HG03432 (cell line): ENCODE measurements around the gene CLIP1.
"Not testable (repeated sequence)": the region's sequence is repeated elsewhere in the genome, so short reads cannot be mapped to it uniquely, and the experiment has no call there.

Experiments used
- ATAC-seq: cut with Tn5 transposase; IDR thresholded peaks from one replicate; pipeline ENCODE4 v1.9.1; 2021; ENCODE audit warnings: mild to moderate bottlenecking, moderate library complexity; ENCODE audit not compliant: unreplicated experiment

CLIP1 gene

GRCh38 chr12:122421821-122422729, at the start of gene CLIP1:
Gene CLIP1 (minus strand): TSS chr12:122422669. CDS start chr12:122380452, 42,217 bp downstream.
- ATAC-seq = peak; percentile 71

DNA sequence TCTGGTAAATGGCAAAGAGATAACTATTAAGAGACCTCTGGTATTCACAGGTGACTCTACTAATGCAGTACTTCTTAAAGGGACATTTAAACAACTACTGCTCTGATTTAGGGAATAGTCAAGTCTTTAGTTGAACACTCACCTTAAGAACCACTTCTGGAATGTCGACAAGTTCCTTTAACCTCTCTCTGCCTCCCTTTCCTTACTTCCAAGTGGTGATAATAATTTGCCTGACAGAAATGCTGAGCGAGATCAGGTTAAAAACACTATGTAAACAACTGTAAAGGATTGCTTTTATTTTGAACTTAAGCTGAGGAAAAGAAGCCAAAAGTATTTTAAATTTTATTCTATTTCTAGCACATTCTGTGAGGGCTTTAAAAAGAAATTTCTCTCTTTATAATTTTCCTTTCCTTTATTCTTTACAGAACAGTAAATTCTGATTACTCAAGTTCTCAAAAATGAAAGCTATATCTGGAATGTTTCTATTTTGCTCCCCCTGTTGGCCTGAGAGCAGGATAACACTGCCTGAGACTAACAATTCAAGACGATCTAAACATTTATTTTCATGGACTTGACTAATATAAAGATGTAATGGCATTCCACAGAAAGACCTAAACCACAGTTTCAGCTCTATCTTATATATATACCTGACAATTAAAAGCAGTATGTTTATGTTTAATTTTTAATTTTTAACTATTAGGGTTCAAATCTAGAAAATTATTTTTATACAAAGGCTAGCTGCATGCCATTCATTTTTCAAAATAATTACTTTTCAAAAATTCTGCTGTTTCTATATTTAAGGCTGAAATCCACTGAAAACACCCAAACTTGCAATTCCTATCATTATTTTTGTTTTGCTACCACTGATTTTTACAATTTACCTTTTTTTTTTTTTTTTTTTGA, 49.1 kb upstream of the CLIP1 start:
- ATAC-seq = no peak

DNA sequence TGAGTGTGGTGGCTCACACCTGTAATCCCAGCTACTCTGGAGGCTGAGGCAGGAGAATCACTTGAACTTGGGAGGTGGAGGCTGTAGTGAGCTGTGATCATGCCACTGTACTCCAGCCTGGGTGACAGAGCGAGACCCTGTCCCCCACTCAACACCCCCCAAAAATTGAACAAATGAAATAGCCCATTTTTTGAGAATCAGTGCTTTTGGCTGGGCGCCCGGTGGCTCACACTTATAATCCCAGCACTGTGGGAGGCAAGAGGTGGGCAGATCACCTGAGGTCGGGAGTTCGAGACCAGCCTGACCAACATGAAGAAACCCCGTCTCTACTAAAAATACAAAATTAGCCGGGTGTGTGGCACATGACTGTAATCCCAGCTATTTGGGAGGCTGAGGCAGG, 48.1 kb upstream of the CLIP1 start:
- ATAC-seq = not testable (repeated sequence)

- ATAC-seq = not testable (repeated sequence)
Observed at GRCh38 chr12:122469856-122470255, 47.4 kb upstream of the CLIP1 start.

DNA sequence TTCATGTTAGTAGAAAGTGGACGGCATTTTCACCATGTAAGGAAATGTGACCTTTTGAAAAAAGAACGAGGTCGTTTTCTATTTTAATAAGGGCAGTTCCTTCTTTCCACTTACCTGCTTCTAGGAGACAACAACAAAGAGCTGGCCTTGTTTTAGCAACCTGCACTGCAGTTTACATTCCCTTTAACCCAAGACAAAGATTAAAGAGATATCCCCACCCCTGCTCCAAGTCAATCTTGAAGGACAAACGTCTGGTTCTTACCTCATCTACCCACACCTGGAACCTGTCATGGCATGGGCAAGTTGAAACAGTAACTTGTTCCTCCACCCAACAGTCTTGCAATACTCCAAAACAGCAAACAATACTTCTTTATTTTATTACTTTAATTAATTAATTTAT, 45.5 kb upstream of the CLIP1 start:
- no peak for ATAC-seq

GRCh38 chr12:122464317-122465042, 42.0 kb upstream of the CLIP1 start:
- ATAC-seq = not testable (repeated sequence)

GRCh38 chr12:122460641-122461040, 38.2 kb upstream of the CLIP1 start:
- ATAC-seq = no peak

- ATAC-seq = no peak
Observed at GRCh38 chr12:122460061-122460460, 37.6 kb upstream of the CLIP1 start.

GRCh38 chr12:122459211-122459610, 36.7 kb upstream of the CLIP1 start:
- ATAC-seq = no peak

- ATAC-seq = no peak
Observed at GRCh38 chr12:122458105-122459035, 35.9 kb upstream of the CLIP1 start.

- ATAC-seq = no peak
Observed at GRCh38 chr12:122457627-122458026, 35.2 kb upstream of the CLIP1 start.

GRCh38 chr12:122454739-122455138, 32.3 kb upstream of the CLIP1 start:
- ATAC-seq = no peak

- ATAC-seq = no peak
Observed at GRCh38 chr12:122454250-122454721, 31.8 kb upstream of the CLIP1 start.

- ATAC-seq = no peak
Observed at GRCh38 chr12:122452701-122453285, 30.3 kb upstream of the CLIP1 start.

GRCh38 chr12:122449317-122449716, 26.8 kb upstream of the CLIP1 start:
- ATAC-seq = no peak

DNA sequence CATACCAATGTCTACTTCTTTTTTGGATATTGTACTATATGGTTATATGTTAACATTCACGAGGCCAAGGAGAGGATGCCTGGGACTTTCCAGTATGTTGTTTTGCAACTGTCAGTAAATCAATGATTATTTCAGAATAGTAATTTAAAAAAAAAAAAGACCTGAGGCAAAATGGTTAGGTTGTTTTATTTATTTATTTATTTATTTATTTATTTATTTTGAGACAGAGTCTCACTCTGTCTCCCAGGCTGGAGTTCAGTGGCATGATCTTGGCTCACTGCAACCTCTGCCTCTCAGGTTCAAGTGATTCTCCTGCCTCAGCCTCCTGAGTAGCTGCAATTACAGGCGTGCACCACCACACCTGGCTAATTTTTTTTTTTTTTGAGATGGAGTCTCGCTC, 25.4 kb upstream of the CLIP1 start:
- not testable (repeated sequence) for ATAC-seq

GRCh38 chr12:122446390-122446789, 23.9 kb upstream of the CLIP1 start:
- ATAC-seq = not testable (repeated sequence)

- not testable (repeated sequence) for ATAC-seq
Observed at GRCh38 chr12:122444071-122444470, 21.6 kb upstream of the CLIP1 start.

DNA sequence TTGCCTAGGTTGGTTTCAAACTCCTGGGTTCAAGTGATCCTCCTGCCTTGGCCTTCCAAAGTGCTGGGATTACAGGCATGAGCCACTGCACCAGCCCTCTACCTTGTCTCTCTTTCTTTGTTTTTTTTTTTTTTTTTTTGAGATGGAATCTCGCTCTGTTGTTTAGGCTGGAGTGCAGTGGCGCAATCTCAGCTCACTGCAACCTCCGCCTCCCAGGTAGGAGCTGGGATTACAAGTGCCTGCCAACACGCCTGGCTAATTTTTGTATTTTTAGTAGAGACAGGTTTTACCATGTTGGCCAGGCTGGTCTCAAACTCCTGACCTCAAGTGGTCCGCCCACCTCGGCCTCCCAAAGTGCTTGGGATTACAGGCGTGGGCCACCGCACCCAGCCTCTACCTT, 16.4 kb upstream of the CLIP1 start:
- not testable (repeated sequence) for ATAC-seq
